ENCODE data around the gene E2F7. TPM values are rescaled to one million over a fixed set of nuclear protein-coding genes. Genes with fewer than 3 reads are reported as not detected.
"Not testable (repeated sequence)": the region's sequence is repeated elsewhere in the genome, so short reads cannot be mapped to it uniquely, and the experiment has no call there.

Gene E2F7
- total RNA-seq, 2 donors from 2014 or later: 8.1 to 26.9 TPM

DNA sequence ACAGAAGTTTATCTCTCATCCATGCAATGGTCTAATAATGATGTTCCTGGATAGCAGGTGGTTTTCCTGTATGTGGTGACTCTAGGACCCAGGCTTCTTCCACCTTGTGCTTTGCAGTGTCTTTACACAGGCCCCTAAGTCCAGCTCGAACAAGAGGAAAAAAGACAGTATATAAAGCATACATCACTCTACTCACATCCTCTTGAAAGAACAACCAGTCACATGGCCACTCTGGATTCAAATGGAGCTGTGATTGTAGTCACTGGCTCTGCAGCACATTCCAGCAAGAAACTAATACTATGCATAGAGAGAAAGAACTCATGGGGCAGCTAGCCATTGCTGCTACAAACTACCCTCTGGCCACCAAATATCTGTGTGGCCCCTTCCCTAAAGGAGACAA, 11.5 kb upstream of the E2F7 start:
- Mint-ChIP-seq H3K36me3 (no peaks in the 10 kb centered on the region), H3K27ac (no peak overlapping the region), H3K9me3 (no peaks in the 10 kb centered on the region)
- ATAC-seq (no peak), DNase-seq (ENCODE audit: low spot score in 2 of 2) (no peak)

DNA sequence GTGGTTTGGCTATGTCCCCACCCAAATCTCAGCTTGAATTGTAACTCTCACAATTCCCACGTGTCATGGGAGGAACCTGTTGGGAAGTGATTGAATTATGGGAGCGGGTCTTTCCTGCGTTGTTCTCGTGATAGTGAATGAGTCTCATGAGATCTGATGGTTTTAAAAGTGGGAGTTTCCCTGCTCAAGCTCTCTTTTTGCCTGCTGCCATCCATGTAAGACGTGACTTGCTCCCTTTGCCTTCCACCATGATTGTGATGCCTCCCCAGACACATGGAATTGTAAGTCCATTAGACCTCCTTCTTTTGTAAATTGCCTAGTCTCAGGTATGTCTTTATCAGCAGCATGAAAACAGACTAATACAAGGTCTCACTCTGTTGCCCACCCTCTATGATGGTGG, 8.5 kb upstream of the E2F7 start:
- not testable (repeated sequence) for H3K9me3 Mint-ChIP-seq; H3K36me3 Mint-ChIP-seq; H3K27ac Mint-ChIP-seq; ATAC-seq; DNase-seq (ENCODE audit: low spot score in 2 of 2)

DNA sequence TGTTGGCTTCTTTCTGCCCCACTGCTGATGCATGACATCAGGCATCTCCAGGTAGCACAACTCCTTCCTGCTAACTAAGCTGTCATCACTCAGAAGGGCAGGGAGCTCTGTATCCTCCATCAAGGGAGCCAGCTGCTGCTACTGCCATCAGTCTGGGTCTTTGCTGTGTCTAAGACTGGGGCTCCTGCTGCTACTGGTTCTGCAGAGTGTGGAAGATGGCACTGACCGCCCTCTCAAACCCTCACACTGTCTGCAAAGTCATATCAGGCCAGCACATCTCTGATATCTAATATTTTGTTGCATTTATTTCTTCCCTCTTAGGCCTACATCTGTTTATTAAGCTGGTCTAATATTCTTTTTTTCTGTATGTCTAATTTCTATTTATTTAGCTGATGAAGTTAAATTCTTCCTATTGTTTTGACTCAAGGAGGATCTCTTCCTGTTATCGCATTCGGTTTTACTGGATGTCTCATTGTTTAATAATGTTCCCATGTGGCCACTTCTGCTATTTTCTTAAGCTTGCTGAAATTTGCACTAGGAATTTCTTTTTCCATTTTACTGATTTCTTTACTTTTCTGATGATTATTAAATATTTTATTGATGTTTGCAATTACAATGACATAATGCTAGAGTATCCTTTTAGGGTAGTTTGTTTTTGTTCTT, 7.6 kb upstream of the E2F7 start:
- H3K9me3 Mint-ChIP-seq: no peaks in the 10 kb centered on the region
- DNase-seq (ENCODE audit: low spot score in 2 of 2) (no peak), ATAC-seq (peak in 1 of 2 donors; percentile 18)
- H3K36me3 Mint-ChIP-seq: no peaks in the 10 kb centered on the region
- no peak overlapping the region for H3K27ac Mint-ChIP-seq

DNA sequence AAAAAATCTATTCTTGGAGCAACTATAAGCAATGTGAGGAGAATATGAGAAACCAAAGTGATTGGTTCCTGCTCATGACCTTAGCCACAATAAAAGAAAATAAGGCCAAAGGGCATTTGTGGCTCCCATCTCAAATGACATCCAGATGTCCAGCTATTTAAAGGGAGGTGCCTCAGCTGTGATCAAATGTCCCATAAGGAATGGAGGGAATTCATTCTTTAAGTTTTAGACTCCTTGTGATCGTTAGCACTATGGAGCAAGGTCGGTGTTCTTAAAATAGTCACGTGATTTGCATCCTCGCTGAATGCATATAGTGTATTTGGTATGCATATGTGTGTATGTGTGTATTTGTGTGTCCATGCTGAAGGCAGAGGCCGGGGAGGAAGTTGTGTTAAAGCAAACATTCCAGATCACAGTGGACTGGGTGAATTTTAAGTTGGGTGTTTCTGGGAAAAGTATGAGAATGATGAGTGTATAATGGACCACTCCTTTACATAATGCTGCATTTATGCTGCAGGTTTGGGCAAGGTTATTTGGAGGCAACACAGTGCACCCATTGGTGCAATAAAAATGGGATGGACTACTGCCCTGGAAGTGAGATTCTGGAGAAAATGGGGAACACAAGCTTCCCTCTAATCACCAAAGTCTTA, 5.6 kb upstream of the E2F7 start:
- Mint-ChIP-seq H3K9me3 (no peaks in the 10 kb centered on the region), H3K36me3 (no peaks in the 10 kb centered on the region), H3K27ac (no peak overlapping the region)
- ATAC-seq: no peak
- DNase-seq (ENCODE audit: low spot score in 2 of 2): no peak

DNA sequence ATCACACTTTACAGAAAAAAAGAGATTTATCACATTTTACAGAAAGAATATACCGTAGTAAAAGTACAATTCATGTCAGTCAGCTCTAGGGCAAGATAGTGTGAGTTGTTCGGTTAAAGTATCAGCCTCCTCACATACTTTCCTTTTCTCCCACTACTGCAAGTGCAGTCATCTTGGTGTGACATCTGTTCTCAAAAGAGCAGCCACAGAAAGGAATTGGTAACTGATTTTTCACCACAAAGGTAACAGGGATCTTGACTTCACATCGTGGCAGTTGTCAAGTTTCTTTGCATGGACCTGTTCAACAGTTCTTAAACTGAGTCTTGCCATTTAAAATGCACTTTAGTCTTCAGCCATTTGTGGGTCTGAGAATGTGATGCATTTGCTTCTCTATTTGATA, 5.0 kb upstream of the E2F7 start:
- no peak for DNase-seq (ENCODE audit: low spot score in 2 of 2)

DNA sequence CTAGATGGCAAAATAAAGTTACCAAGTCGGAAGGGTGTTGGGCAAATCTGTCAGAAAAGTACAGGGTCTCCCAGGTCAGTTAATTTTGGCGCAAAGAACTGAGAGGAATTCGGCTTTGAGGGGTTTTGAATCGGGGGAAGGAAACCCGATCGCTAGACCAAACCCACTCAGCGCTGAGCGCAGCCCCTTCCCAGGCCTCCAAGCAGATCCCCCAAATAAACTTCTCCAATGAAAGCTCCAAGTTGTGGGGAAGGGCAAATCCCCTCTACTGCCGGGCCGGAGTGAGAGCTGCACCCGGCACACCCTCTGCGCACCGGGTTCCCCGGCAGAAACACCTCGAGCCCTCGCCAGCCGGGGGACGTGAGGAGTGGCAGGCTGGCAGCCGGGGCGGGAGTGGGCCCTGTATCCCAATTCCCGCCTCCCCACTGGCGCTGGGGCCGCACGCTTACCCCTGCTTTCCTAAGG, 441 bp downstream of the E2F7 start:
- peak in 1 of 2 donors; percentile 31 for DNase-seq (ENCODE audit: low spot score in 2 of 2)
- peak; percentile 28 to 42 for ATAC-seq
- peaks cover 19 to 32% of the 10 kb centered on the region in 2 donors for H3K36me3 Mint-ChIP-seq
- H3K27ac Mint-ChIP-seq: peak overlapping the region in 1 of 2 donors; percentile 89
- no peaks in the 10 kb centered on the region for H3K9me3 Mint-ChIP-seq

More for the DNA sequence above, 5.0 kb upstream of the E2F7 start:
- Mint-ChIP-seq H3K27ac (no peak overlapping the region), H3K36me3 (no peaks in the 10 kb centered on the region), H3K9me3 (no peaks in the 10 kb centered on the region)
- no peak for ATAC-seq

DNA sequence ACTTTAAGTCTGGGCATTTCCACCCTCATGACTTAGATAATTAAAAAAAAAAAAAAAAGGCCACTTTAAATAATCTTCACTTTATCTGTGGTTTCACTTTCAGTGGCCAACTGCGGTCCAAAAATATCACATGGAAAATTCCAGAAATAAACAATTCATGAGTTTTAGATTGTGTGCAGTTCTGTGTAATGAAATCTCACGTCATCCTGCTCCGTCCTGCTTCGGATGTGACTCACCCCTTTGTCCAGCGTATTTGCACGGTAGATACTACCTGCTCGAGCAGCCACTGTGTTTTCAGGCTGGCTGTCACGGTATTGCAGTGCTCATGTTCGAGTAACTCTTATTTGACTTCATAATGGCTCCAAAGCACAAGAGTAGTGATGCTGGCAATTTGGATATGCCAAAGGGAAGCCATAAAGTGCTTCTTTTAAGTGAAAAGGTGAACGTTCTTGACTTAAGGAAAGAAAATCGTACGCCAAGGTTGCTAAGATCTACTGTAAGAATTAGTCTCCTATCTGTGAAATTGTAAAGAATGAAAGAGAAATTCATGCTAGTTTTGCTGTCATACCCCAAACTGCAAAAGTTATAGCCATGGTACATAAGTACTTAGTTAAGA, 2.4 kb downstream of the E2F7 start:
- DNase-seq (ENCODE audit: low spot score in 2 of 2) (no peak), ATAC-seq (no peak)
- Mint-ChIP-seq H3K36me3 (peaks cover 23 to 32% of the 10 kb centered on the region in 2 donors), H3K27ac (no peak overlapping the region), H3K9me3 (no peaks in the 10 kb centered on the region)

DNA sequence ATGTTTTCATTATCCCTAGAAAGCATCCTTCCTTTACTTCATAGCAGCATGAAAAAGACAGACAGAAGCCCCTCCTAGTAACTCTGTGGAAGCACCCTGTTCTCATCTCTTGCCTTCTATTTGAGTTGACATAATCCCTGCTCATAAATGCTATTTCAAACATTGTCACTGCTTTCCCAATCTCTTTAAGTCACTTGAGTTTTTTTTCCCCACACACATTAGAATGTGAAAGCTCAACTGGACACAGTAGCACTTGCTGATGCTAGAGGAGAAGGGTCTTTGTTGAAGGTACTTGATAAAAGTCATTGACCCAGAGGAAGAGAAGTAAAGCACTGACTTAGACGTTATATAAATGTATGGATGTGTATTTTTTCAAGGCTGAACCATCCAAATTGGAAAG, 3.0 kb downstream of the E2F7 start:
- H3K9me3 Mint-ChIP-seq: no peaks in the 10 kb centered on the region
- H3K36me3 Mint-ChIP-seq: peaks cover 28 to 32% of the 10 kb centered on the region in 2 donors
- ATAC-seq: no peak
- DNase-seq (ENCODE audit: low spot score in 2 of 2): no peak
- no peak overlapping the region for H3K27ac Mint-ChIP-seq

DNA sequence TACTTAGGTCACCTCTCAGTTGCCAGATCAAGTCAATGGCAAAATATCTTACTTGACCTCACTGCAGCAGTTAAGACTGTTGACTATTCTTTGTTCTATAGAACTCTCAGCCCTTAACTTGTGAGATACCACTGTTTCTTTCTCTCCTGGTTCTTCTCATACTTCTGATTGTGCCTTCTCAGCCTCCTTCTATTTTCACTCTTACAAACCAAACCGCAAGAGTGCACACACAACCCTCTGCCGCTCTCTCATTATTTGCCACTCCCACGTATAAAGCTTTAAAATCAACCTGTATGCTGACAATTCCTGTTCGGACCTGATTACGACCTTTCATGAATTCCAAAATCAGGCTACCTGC, 4.5 kb downstream of the E2F7 start:
- Mint-ChIP-seq H3K27ac (no peak overlapping the region), H3K9me3 (no peaks in the 10 kb centered on the region), H3K36me3 (peaks cover 29 to 32% of the 10 kb centered on the region in 2 donors)
- no peak for ATAC-seq
- no peak for DNase-seq (ENCODE audit: low spot score in 2 of 2)

DNA sequence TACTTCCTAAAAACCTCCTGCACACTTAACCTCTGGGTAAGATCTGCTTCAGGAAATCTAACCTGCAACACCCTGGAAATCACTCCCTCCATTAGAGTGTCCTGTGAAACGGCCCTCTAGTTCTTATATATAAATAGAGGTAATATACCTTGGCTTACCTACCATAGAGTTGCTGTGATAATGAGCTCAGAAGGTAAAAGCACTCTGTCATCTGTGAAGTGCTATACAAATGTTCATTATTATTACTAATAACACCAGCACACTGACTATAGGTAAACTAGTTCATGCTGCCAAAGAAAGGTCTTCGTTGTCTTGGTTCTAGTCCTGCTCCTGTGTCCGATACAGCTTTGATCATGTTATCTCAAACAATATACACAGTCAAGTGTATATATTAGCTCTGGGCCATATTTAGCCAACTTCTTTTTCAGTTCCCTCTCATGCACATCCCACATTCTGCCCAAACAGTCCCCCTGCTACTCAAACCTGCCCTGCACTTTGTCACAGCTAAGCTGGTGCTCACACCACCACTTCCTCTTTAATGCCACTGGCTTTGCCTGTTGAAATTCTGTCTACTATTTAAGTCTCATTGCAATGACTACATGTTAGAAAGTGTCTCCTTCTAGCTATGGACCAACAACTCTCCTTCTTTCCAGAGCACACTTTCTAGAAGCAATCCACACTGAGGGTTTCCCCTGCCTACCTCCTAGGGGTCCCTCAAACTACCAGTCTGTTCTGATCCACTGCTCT, 5.1 kb downstream of the E2F7 start:
- Mint-ChIP-seq H3K36me3 (peaks cover 29 to 32% of the 10 kb centered on the region in 2 donors), H3K9me3 (no peaks in the 10 kb centered on the region), H3K27ac (no peak overlapping the region)
- no peak for DNase-seq (ENCODE audit: low spot score in 2 of 2)
- ATAC-seq: no peak

DNA sequence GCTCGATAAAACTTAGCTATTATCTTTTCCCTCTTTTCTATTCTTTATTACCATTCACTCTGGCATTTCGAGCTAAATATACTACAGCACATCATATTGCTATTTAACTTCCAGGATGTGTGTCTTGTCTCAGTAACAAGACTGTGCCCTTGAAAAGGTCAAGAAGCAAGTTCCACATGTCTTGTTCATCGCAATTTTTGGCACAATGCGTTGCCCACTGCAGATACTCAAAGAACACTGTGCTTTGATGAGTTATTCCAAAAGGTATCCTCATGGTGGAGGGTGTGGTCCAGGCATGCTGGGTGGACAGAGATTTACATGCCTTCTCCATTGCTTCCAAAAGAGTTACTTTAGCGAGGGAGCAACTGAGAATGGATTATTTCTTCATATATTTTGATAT, 6.6 kb downstream of the E2F7 start:
- no peak for DNase-seq (ENCODE audit: low spot score in 2 of 2)
- no peak for ATAC-seq
- Mint-ChIP-seq H3K36me3 (peaks cover 25 to 37% of the 10 kb centered on the region in 2 donors), H3K27ac (no peak overlapping the region), H3K9me3 (no peaks in the 10 kb centered on the region)

DNA sequence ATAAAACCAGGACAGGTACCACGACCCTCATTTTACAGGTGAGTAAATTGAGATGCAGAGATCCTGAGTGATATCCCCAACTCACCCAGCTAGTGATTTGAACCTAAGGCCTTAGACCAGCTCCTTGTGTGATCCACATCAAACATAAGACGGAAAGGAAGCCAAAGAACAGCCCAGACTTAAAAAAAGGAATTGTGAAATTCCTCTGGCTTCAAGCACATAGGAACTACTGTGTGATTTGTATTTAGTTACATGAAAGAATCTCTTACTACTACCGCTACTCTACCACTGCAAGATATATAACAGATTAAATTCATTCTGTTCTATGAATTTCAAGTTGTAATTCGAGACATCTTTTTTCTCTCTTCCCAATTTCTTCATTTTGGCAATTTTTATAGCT, 10.5 kb downstream of the E2F7 start:
- Mint-ChIP-seq H3K27ac (no peak overlapping the region), H3K36me3 (peaks cover 0 to 22% of the 10 kb centered on the region in 2 donors), H3K9me3 (no peaks in the 10 kb centered on the region)
- DNase-seq (ENCODE audit: low spot score in 2 of 2): no peak
- ATAC-seq: no peak

DNA sequence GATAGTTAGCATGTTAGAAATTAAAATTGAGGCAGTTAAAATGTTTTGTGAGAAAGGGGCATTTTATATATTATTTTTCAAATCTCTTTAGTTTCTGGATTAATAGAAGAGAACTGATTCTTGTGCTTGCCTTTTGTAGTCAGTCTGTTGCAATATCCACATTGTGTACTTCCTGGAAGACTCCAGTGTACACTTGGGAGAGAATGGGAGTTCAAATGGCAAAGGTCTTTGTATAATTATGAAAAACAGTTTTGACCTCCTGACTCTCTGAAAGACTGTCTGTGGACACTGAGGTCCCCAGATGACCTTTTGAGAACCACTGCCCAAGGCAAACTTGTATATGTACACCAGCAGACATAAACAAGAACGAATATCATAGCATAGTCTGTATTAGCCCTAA, 12.1 kb downstream of the E2F7 start:
- peaks cover 3 to 25% of the 10 kb centered on the region in 2 donors for H3K36me3 Mint-ChIP-seq
- ATAC-seq (no peak), DNase-seq (ENCODE audit: low spot score in 2 of 2) (no peak)
- no peak overlapping the region for H3K27ac Mint-ChIP-seq
- H3K9me3 Mint-ChIP-seq: no peaks in the 10 kb centered on the region

DNA sequence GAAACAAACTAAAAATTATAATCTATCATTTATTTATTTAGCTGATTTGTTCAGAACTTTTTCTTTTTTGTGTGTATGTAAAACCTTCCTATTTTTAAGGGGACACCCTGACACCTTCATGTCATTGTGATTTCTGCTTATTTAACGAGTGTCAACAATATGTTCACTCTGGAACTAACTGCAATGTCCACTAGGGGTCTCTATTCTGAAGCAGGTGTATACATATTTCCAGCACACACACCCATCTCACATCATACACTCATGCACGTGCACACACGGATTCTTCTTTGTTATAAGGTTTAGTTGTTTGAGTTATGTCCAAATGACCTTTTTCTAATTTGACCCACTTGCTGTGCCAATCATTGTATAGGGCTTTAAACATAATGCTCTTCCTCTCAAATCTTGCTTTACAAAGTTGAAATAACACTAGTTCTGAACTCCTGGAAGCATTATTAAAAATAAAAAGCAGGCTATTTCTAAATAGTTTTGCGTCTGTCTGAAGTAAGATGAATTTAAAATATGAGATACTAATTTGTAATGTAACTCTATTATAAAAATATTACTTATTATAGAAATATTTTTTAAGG, 15.5 kb downstream of the E2F7 start:
- H3K27ac Mint-ChIP-seq: no peak overlapping the region
- H3K9me3 Mint-ChIP-seq: no peaks in the 10 kb centered on the region
- ATAC-seq: peak; percentile 71 to 81
- peak in 1 of 2 donors; percentile 13 for DNase-seq (ENCODE audit: low spot score in 2 of 2)
- peaks cover 10 to 33% of the 10 kb centered on the region in 2 donors for H3K36me3 Mint-ChIP-seq

DNA sequence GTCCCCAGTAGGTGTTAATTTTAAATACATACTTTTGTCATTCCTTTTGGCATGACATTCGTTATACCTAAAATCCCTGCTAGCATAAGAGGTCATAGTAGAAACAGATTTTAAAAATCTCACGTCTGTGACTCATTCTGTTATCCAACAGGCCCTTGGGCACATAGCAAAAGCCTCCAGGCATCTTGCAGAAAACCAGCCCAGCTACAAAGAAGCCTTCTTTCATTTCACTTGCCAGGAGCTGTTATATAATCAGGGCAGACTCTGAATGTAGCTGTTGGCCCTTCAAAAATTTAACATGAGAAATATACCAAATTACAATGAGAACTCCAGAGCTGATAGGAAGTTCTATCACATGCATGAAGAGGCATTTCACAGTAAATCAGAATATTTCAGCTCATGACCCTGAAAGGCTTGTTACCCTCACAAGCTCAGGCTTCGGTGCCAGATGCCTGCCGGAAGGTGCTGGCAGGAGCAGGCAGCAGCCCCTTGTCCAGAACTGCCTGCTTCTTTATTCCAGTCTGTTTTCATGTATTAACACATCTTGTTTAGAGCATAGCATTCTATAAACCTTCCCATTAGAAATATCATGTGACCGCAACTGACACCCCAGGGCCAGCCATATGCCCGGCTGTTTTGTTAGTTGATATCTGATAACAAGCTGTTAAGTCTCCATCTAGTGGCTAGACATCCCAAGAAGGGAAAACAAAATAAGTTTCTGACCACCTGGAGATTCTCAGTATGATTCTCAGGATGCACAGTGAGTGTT, 17.8 kb downstream of the E2F7 start:
- peaks cover 10 to 30% of the 10 kb centered on the region in 2 donors for H3K36me3 Mint-ChIP-seq
- H3K27ac Mint-ChIP-seq: no peak overlapping the region
- DNase-seq (ENCODE audit: low spot score in 2 of 2) (no peak), ATAC-seq (no peak)
- H3K9me3 Mint-ChIP-seq: no peaks in the 10 kb centered on the region

DNA sequence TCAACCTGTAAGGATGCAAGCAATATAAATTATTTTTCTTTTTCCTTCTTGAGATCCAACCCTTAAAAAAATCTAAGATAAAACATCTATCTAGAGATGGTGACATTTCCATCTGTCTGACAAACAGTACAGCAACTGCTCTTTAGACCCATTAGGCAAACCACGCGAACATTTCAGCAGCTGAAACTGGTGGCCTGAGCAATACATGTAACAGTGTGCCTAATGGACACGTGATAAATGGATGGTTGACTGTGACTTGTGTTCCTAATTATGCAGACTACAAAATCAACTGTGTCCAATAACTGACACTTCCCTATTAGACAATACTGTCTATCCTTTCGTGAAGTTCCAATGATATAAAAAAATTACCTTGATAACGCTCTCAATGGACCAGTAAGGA, 18.9 kb downstream of the E2F7 start:
- DNase-seq (ENCODE audit: low spot score in 2 of 2) (no peak), ATAC-seq (no peak)
- Mint-ChIP-seq H3K36me3 (peaks cover 17 to 38% of the 10 kb centered on the region in 2 donors), H3K9me3 (no peaks in the 10 kb centered on the region), H3K27ac (no peak overlapping the region)
